SHP77 (cell line): Measurements from ENCODE around the gene SULF2.

ENCODE experiments used
- DNase-seq, 2 experiments: peaks; one replicate each; lab custom pipeline; 2025; lab: John Stamatoyannopoulos, UW

The SULF2 gene

GRCh38 chr20:47737923-47738322, 47.4 kb downstream of the SULF2 start:
- no peak for DNase-seq

GRCh38 chr20:47736570-47737152, 48.6 kb downstream of the SULF2 start:
- DNase-seq, result no peak

- DNase-seq, result no peak
Observed at GRCh38 chr20:47735412-47736400, 49.6 kb downstream of the SULF2 start.

- no peak for DNase-seq
Observed at GRCh38 chr20:47734870-47735269, 50.4 kb downstream of the SULF2 start.

- DNase-seq, result no peak
Observed at GRCh38 chr20:47733892-47734291, 51.4 kb downstream of the SULF2 start.

- DNase-seq, result no peak
Observed at GRCh38 chr20:47730744-47731143, 54.5 kb downstream of the SULF2 start.

GRCh38 chr20:47729472-47729871, 55.8 kb downstream of the SULF2 start:
- DNase-seq, result no peak

GRCh38 chr20:47727909-47728361, 57.3 kb downstream of the SULF2 start:
- no peak for DNase-seq

- no peak for DNase-seq
Observed at GRCh38 chr20:47727170-47727880, 58.0 kb downstream of the SULF2 start.

GRCh38 chr20:47726632-47727031, 58.6 kb downstream of the SULF2 start:
- no peak for DNase-seq

- peak; percentile 64 to 66 for DNase-seq
Observed at GRCh38 chr20:47725248-47725973, 59.9 kb downstream of the SULF2 start.

GRCh38 chr20:47724910-47725247, 60.4 kb downstream of the SULF2 start:
- no peak for DNase-seq

GRCh38 chr20:47724396-47724795, 60.9 kb downstream of the SULF2 start:
- DNase-seq, result no peak

GRCh38 chr20:47723322-47723721, 62.0 kb downstream of the SULF2 start:
- DNase-seq, result no peak

GRCh38 chr20:47720636-47721427, 64.4 kb downstream of the SULF2 start:
- no peak for DNase-seq

GRCh38 chr20:47719625-47720024, 65.7 kb downstream of the SULF2 start:
- DNase-seq, result no peak

GRCh38 chr20:47719211-47719610, 66.1 kb downstream of the SULF2 start:
- no peak for DNase-seq

- no peak for DNase-seq
Observed at GRCh38 chr20:47718398-47718797, 66.9 kb downstream of the SULF2 start.

- no peak for DNase-seq
Observed at GRCh38 chr20:47717421-47717820, 67.9 kb downstream of the SULF2 start.

GRCh38 chr20:47713878-47714450, 71.3 kb downstream of the SULF2 start:
- peak; percentile 28 to 55 for DNase-seq

GRCh38 chr20:47713163-47713562, 72.1 kb downstream of the SULF2 start:
- no peak for DNase-seq
